Muscle layer of duodenum (tissue), 2 donors: ENCODE results near the gene PAK2.

Experiments
- H3K27ac ChIP-seq: one replicate; pipeline ENCODE4 v1.7.0; 2013; ENCODE audit warnings: mild to moderate bottlenecking, low read length
- H3K27me3 ChIP-seq: one replicate; pipeline ENCODE4 v1.7.0; 2013; ENCODE audit warnings: low read depth, mild to moderate bottlenecking, control low read depth, low read length
- H3K36me3 ChIP-seq, 2 donors: one replicate each; pipeline ENCODE4 v1.7.0; 2013; ENCODE audit warnings: low read length in 2 of 2, control low read depth in 1 of 2, mild to moderate bottlenecking in 1 of 2; ENCODE audit not compliant: insufficient read depth in 2 of 2, control insufficient read depth in 1 of 2
- H3K4me1 ChIP-seq, 2 donors: one replicate each; pipeline ENCODE4 v1.7.0; 2013; ENCODE audit warnings: low read length in 2 of 2, mild to moderate bottlenecking in 2 of 2, control low read depth in 1 of 2, moderate library complexity in 1 of 2; ENCODE audit not compliant: insufficient read depth in 2 of 2, control insufficient read depth in 1 of 2
- H3K4me3 ChIP-seq, 2 donors: one replicate each; pipeline ENCODE4 v1.7.0; 2013; ENCODE audit warnings: low read length in 2 of 2, low read depth in 1 of 2, mild to moderate bottlenecking in 1 of 2
- H3K9me3 ChIP-seq, 2 donors: one replicate each; pipeline ENCODE4 v1.7.0; 2013; ENCODE audit warnings: low read length in 2 of 2, control low read depth in 1 of 2, mild to moderate bottlenecking in 1 of 2; ENCODE audit not compliant: control insufficient read depth in 1 of 2
- donor health status: healthy.

PAK2 gene

GRCh38 chr3:196771067-196771466, 31.4 kb downstream of the PAK2 start:
- no peaks in the 10 kb centered on the region for H3K36me3 ChIP-seq
- H3K4me1 ChIP-seq = peaks cover 0 to 16% of the 10 kb centered on the region in 2 donors
- no peak overlapping the region for H3K4me3 ChIP-seq
- H3K9me3 ChIP-seq = no peaks in the 10 kb centered on the region
- no peaks in the 10 kb centered on the region for H3K27me3 ChIP-seq
- H3K27ac ChIP-seq = no peak overlapping the region

GRCh38 chr3:196772102-196772501, 32.4 kb downstream of the PAK2 start:
- Histone ChIP-seq H3K27me3 (no peaks in the 10 kb centered on the region), H3K4me3 (no peak overlapping the region), H3K9me3 (no peaks in the 10 kb centered on the region), H3K4me1 (peaks cover 0 to 16% of the 10 kb centered on the region in 2 donors), H3K36me3 (no peaks in the 10 kb centered on the region), H3K27ac (no peak overlapping the region)

GRCh38 chr3:196772897-196773296, 33.2 kb downstream of the PAK2 start:
- Histone ChIP-seq H3K4me1 (peaks cover 0 to 16% of the 10 kb centered on the region in 2 donors), H3K9me3 (no peaks in the 10 kb centered on the region), H3K4me3 (no peak overlapping the region), H3K36me3 (no peaks in the 10 kb centered on the region), H3K27me3 (no peaks in the 10 kb centered on the region), H3K27ac (no peak overlapping the region)

GRCh38 chr3:196774191-196774820, 34.6 kb downstream of the PAK2 start:
- H3K4me1 ChIP-seq = peaks cover 0 to 16% of the 10 kb centered on the region in 2 donors
- H3K27me3 ChIP-seq = no peaks in the 10 kb centered on the region
- no peaks in the 10 kb centered on the region for H3K36me3 ChIP-seq
- no peaks in the 10 kb centered on the region for H3K9me3 ChIP-seq
- no peak overlapping the region for H3K27ac ChIP-seq
- H3K4me3 ChIP-seq = no peak overlapping the region

GRCh38 chr3:196774848-196775422, 35.3 kb downstream of the PAK2 start:
- H3K4me3 ChIP-seq = no peak overlapping the region
- no peaks in the 10 kb centered on the region for H3K9me3 ChIP-seq
- H3K36me3 ChIP-seq = no peaks in the 10 kb centered on the region
- no peak overlapping the region for H3K27ac ChIP-seq
- H3K27me3 ChIP-seq = no peaks in the 10 kb centered on the region
- H3K4me1 ChIP-seq = peaks cover 0 to 16% of the 10 kb centered on the region in 2 donors

- Histone ChIP-seq H3K4me3 (no peak overlapping the region), H3K4me1 (peaks cover 0 to 16% of the 10 kb centered on the region in 2 donors), H3K9me3 (no peaks in the 10 kb centered on the region), H3K27ac (no peak overlapping the region), H3K27me3 (no peaks in the 10 kb centered on the region), H3K36me3 (no peaks in the 10 kb centered on the region)
These were observed 36.3 kb downstream of the PAK2 start for GRCh38 chr3:196775938-196776337.

GRCh38 chr3:196777836-196778235, 38.2 kb downstream of the PAK2 start:
- H3K27ac ChIP-seq = no peak overlapping the region

DNA sequence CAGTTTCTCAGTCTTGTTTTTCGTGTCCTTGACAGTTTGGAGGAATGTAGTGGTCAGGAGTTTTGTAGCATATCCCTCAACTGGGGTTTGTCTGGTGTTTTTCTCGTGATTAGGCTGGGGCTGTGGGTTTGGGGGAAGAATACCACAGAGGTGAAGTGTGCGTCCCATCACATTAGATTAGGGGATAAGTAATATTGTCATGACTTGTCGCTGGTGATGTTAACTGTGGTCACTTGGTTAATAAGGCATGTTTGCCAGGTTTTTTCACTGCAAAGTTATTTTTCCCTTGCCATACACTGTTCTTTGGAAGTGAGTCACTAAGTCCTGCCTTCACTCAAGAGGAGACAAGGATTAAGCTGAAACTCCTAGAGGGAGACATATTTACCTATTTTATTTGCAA, 39.1 kb downstream of the PAK2 start:
- Histone ChIP-seq H3K9me3 (no peaks in the 10 kb centered on the region), H3K27ac (no peak overlapping the region), H3K36me3 (peaks cover 6 to 18% of the 10 kb centered on the region in 2 donors), H3K27me3 (no peaks in the 10 kb centered on the region), H3K4me3 (no peak overlapping the region), H3K4me1 (peaks cover 0 to 7% of the 10 kb centered on the region in 2 donors)

More at GRCh38 chr3:196777836-196778235, 38.2 kb downstream of the PAK2 start:
- no peak overlapping the region for H3K4me3 ChIP-seq
- peaks cover 0 to 7% of the 10 kb centered on the region in 2 donors for H3K4me1 ChIP-seq
- peaks cover 0 to 9% of the 10 kb centered on the region in 2 donors for H3K36me3 ChIP-seq
- H3K27me3 ChIP-seq = no peaks in the 10 kb centered on the region
- no peaks in the 10 kb centered on the region for H3K9me3 ChIP-seq

- no peaks in the 10 kb centered on the region for H3K9me3 ChIP-seq
- H3K36me3 ChIP-seq = peaks cover 8 to 28% of the 10 kb centered on the region in 2 donors
- H3K27ac ChIP-seq = no peak overlapping the region
- H3K27me3 ChIP-seq = no peaks in the 10 kb centered on the region
- no peaks in the 10 kb centered on the region for H3K4me1 ChIP-seq
- no peak overlapping the region for H3K4me3 ChIP-seq
These were observed 42.9 kb downstream of the PAK2 start for GRCh38 chr3:196782511-196782910.

DNA sequence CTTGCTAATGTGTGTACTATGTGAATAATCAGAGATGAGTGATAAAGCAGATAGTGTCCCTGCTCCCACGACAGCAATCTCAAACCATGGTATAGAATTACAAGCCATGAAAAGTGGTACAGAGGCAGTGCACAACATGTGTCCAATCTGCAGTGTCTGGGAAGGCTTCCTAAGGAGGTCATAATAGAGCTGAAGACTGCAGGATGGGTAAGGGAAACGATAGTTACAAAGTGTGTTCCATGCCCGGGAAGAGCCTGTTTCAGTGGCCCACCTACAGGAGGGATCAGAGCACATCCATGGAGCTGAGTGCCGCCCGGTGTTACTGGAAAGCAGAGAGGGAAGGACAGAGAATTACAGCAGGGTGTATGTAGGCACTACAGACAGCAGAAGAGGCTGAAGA, 48.9 kb downstream of the PAK2 start:
- Histone ChIP-seq H3K27ac (no peak overlapping the region), H3K4me3 (no peak overlapping the region), H3K27me3 (no peaks in the 10 kb centered on the region), H3K4me1 (peaks cover 0 to 8% of the 10 kb centered on the region in 2 donors), H3K9me3 (no peaks in the 10 kb centered on the region), H3K36me3 (peaks cover 4 to 12% of the 10 kb centered on the region in 2 donors)

DNA sequence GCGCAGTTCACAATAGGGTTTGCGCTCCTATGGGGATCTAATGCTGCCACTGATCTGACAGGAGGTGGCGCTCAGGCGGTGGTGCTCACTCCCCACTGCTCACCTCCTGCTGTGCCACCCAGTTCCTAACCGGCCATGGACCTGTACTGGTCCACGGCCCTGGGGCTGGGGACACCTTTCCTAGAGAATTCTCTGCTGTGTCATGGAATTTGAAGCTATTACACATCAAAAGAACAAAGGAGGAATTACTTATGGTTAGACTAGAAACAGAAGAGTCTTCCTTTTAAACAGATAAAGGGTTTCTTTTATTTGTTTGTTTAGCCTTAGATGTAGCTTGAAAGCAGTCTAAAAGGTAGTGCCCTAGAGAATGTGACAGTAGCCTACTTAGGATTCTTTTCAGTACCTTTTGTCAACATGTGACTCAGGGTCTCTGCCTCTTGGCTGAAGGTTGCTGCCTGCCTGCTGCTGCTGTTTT, 50.3 kb downstream of the PAK2 start:
- no peak overlapping the region for H3K4me3 ChIP-seq
- no peaks in the 10 kb centered on the region for H3K27me3 ChIP-seq
- H3K36me3 ChIP-seq = peaks cover 5% of the 10 kb centered on the region in 2 donors
- H3K27ac ChIP-seq = no peak overlapping the region
- H3K4me1 ChIP-seq = peaks cover 0 to 9% of the 10 kb centered on the region in 2 donors
- no peaks in the 10 kb centered on the region for H3K9me3 ChIP-seq
